ENCODE measurements around the gene RPP25. TPM values are rescaled to one million over a fixed set of nuclear protein-coding genes. Genes with fewer than 3 reads are reported as not detected.
"Not testable (repeated sequence)": the region's sequence is repeated elsewhere in the genome, so short reads cannot be mapped to it uniquely, and the experiment has no call there.

Gene RPP25
- total RNA-seq, 1 donor from 2014 or later, result 6.4 TPM

DNA sequence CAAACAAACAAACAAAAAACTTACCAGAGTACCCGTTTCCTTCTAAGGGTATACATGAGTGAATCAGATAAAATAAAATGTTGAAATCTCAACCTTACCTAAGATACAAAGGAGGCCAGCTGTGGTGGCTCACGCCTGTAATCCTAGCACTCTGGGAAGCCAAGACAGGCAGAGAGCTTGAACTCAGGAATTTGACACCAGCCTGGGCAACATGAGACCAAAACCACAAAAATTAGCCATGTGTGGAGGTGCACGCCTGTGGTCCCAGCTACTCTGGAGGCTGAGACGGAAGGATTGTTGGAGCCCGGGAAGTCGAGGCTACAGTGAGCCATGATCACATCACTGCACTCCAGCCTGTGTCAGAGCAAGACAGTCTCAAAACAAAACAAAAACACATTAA lies 38.9 kb downstream of the RPP25 start:
- DNase-seq, result no peak

DNA sequence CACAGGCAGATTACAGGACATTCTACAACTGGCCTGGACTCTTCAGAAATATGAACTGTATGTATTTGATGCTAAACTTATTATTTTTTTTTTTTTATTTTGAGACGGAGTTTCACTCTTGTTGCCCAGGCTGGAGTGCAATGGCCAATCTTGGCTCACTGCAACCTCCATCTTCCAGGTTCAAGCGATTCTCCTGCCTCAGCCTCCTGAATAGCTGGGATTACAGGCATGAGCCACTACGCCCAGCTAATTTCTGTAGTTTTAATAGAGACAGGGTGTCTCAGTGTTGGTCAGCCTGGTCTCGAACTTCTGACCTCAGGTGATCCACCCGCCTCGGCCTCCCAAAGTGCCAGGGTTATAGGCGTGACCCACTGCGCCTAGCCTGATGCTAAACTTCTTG lies 42.8 kb downstream of the RPP25 start:
- DNase-seq, result not testable (repeated sequence)

DNA sequence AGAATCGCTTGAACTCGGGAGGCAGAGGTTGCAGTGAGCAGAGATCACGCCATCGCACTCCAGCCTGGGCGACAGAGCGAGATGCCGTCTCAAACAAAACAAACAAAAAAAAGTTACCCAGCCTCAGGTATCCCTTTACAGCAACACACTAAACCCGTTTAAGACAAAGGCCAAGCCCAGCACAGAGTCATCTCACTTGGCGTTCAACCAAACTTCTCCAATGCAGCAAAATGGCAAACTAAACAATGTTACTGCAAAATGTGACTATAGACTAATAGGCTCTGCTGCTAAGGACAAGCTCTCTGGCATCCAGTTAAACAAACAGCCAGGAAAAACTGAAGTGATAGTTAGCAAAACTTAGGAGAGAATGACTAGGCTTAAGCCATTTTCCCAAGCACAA lies 43.5 kb downstream of the RPP25 start:
- no peak for DNase-seq

DNA sequence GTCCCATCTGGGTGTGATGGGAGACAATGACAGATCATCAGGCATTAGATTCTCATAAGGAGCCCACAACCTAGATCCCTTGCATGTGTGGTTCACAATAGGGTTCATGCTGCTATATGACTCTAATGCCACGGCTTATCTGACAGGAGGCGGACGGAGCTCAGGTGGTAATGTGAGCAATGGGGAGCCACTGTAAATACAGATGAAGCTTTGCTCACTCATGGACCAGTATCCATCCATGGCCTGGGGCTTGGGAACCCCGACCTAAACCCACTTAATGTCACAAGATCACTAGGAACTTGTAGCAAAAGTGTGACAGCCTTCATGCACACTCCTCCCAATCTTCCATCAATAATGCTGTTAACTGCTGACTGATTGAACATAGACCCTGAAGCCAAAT lies 47.9 kb downstream of the RPP25 start:
- no peak for DNase-seq

DNA sequence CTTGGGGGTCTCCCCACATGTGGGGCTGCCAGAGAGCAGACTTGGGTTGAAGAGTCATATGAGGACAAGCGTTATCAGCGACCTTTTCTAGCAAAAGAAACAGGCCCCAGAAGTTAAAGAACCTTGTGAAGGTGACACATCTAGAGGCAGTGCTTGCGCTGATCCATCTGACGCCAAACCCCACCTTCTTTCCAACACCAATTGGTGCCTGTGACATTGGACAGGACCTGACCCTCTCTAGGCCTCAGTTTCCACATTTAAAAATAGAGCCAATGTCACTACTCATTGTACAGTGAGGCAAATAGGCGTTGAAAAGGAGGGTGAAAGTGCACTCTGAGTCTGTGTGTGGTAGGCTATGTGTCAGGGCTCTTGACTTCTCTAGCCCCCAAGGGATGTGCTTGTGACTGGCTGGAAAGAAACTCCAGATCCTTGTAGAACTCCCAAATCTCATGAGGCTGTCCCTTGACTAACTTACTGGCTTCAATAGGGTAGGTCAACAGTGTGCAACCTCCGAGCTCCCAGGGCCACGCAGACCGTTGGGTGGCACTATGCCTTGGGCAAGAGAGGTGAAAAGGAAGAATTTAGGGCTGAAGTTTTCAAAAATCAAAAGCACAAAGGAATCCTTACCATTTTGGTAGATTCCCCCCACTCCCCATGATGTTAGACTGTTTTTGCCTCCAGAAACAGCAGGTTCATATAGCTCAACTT lies 49.3 kb downstream of the RPP25 start:
- no peak for DNase-seq

DNA sequence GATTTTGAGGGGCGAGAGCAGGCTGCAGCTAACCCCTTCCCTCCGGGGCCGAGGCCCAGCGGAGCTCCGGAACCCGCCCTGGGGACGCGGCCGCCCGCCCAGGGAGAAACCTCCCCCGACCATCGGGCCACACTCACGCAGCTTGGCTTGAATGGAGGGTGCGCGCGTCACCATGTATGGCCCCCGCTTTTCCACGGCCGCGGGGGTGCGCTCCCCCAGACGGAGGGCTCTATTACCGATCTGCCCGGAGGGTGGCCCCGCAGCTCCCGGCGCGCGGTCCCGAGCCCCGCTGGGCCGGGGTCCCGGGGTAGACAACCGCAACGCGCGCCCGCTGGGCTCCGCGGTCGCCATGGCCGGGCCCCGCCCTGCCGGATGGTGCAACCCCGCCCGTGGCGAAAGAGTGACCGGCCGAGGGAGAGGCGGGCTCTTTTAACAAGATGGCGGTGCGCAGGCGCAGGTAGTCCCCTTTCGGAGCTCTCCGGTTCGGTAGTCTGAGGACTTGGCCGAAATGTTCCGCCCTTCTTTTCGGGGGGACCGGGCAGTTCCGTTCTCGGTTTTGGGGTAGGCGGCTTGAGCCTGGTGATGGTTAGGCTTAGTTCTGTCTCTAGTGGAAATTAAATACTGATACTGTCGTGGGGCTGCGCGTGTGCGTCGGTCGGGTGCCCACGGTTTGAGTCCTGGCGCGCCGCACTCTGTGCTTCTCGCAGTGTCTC lies 50.0 kb downstream of the RPP25 start, which contains the start of gene FAM219B:
Gene FAM219B, minus strand, starts transcription at position 402 of the 713 bp plus-strand sequence. Its CDS starts 51 bp downstream, at position 351.
- peak; percentile 90 for DNase-seq

DNA sequence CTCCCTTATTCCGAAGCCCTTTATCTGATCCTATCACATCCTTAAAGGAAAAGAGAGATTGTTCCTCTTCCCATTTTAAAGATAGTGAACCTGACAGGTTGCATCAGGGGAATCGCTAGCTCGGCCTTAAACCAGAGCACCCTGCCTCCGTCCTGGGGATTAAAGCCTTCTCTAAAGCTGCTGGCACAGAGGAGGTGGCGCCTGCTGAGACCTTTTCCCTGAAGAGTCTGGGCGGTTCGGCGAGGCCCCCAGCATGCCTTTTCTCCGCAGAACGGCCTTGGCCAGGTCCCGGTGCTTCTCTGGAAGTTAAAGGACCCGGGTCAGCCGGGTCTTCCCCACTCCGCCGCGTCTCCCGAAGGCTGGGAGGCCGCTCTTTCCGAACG lies 50.5 kb downstream of the RPP25 start:
- DNase-seq, result no peak

Small RNA genes within 50 kb of the gene (small RNA-seq; reads per million reads assigned to genes)
- gene RF00019, result not detected

Other genes starting within 250 kb of the RPP25 start
- 0.47 TPM for gene CYP1A1, start 231.2 kb downstream of the RPP25 start, total RNA-seq
- not detected for gene CYP1A2, start 207.9 kb downstream of the RPP25 start, total RNA-seq
- gene CSK, start 174.7 kb downstream of the RPP25 start, total RNA-seq, result 24.0 TPM
- not detected for gene LMAN1L, start 143.9 kb downstream of the RPP25 start, total RNA-seq
- 1.6 TPM for gene CPLX3, start 130.1 kb downstream of the RPP25 start, total RNA-seq
- gene ULK3, start 113.6 kb downstream of the RPP25 start, total RNA-seq, result 32.4 TPM
- gene SCAMP2, start 83.4 kb downstream of the RPP25 start, total RNA-seq, result 8.0 TPM
- gene MPI, start 66.7 kb downstream of the RPP25 start, total RNA-seq, result 37.9 TPM
- 64.6 TPM for gene FAM219B, start 49.9 kb downstream of the RPP25 start, total RNA-seq
- gene COX5A, start 18.7 kb downstream of the RPP25 start, total RNA-seq, result 43.8 TPM
- gene SCAMP5, start 38.8 kb upstream of the RPP25 start, total RNA-seq, result 51.3 TPM
- 7.2 TPM for gene PPCDC, start 66.8 kb upstream of the RPP25 start, total RNA-seq
- gene C15orf39, start 245.1 kb upstream of the RPP25 start, total RNA-seq, result 0.31 TPM

Data from occipital lobe (tissue), 3 donors.